WTC11 (cell line): ENCODE data around the gene ZNF423.

ENCODE experiments used
- CTCF ChIP-seq: fragments of 200-600 bp; IDR thresholded peaks from 2 replicates; pipeline ENCODE4 v1.8.0; 2022; ENCODE audit warnings: antibody characterized with exemption
- FOXP1 ChIP-seq: sonication (generic); formaldehyde crosslinking; IDR thresholded peaks from 2 replicates; pipeline ENCODE4 v1.8.0; 2022; ENCODE audit warnings: missing genetic modification reagents, mild to moderate bottlenecking, moderate library complexity, borderline replicate concordance
- JAZF1 ChIP-seq: fragments of 250-450 bp; sonication (Bioruptor Pico); IDR thresholded peaks from 2 replicates; pipeline ENCODE4 v1.9.0; 2021; ENCODE audit warnings: moderate library complexity, mild to moderate bottlenecking, inconsistent platforms
- MAX ChIP-seq: sonication (generic); formaldehyde crosslinking; IDR thresholded peaks from 2 replicates; pipeline ENCODE4 v1.8.0; 2022; ENCODE audit warnings: mild to moderate bottlenecking, missing genetic modification reagents
- RELA ChIP-seq: sonication (generic); formaldehyde crosslinking; IDR thresholded peaks from 2 replicates; pipeline ENCODE4 v1.8.1; 2022; ENCODE audit warnings: missing genetic modification reagents, mild to moderate bottlenecking, borderline replicate concordance
- SMAD3 ChIP-seq: sonication (generic); formaldehyde crosslinking; IDR thresholded peaks from 2 replicates; pipeline ENCODE4 v1.8.0; 2022; ENCODE audit warnings: missing genetic modification reagents, mild to moderate bottlenecking, borderline replicate concordance
- USF1 ChIP-seq: sonication (generic); formaldehyde crosslinking; IDR thresholded peaks from 2 replicates; pipeline ENCODE4 v1.8.0; 2022; ENCODE audit warnings: mild to moderate bottlenecking, missing genetic modification reagents
- ZNF416 ChIP-seq: fragments of 250-450 bp; sonication (Bioruptor Pico); IDR thresholded peaks from 2 replicates; pipeline ENCODE4 v1.9.0; 2021; ENCODE audit warnings: mild to moderate bottlenecking, inconsistent platforms

GRCh38 chr16:49478616-49479015, 377.3 kb downstream of the ZNF423 start:
- TF ChIP-seq CTCF: no peak
- no peak for TF ChIP-seq ZNF416 (CRISPR knock-in tag)
- TF ChIP-seq SMAD3 (CRISPR knock-in tag): no peak
- TF ChIP-seq MAX: no peak
- no peak for TF ChIP-seq FOXP1 (CRISPR knock-in tag)
- no peak for TF ChIP-seq JAZF1 (CRISPR knock-in tag)
- TF ChIP-seq RELA (CRISPR knock-in tag): no peak
- no peak for TF ChIP-seq USF1 (CRISPR knock-in tag)
